T-helper 17 cell (primary cell): ENCODE measurements around the gene SNTG2. TPM values are rescaled to one million over a fixed set of nuclear protein-coding genes. Genes with fewer than 3 reads are reported as not detected.

Source experiments
- ATAC-seq: fragments of 150-1000 bp; cut with Tn5 transposase; 2 replicates; pipeline ENCODE4 v1.10.0; 2021; ENCODE audit warnings: mild to moderate bottlenecking, moderate library complexity
- DNase-seq, 3 donors: peaks; one replicate each; pipeline versions ENCODE4 v3.0.0 to v3.0.0-alpha.2; 2020 to 2021
- H3K9me3 ChIP-seq: one replicate; pipeline ENCODE4 v1.7.0; 2013; ENCODE audit warnings: low read length, mild to moderate bottlenecking; ENCODE audit not compliant: control insufficient read depth, poor library complexity, severe bottlenecking
- H3K27ac Mint-ChIP-seq: one replicate; pipeline ENCODE4 v1.8.0; 2022; ENCODE audit warnings: mild to moderate bottlenecking, moderate library complexity, mixed read lengths
- H3K27me3 Mint-ChIP-seq: one replicate; pipeline ENCODE4 v1.8.0; 2022; ENCODE audit warnings: mixed read lengths
- H3K36me3 Mint-ChIP-seq: one replicate; pipeline ENCODE4 v1.8.0; 2022; ENCODE audit warnings: low read depth, mixed read lengths
- H3K4me1 Mint-ChIP-seq: one replicate; pipeline ENCODE4 v1.8.0; 2022; ENCODE audit warnings: mild to moderate bottlenecking, mixed read lengths
- H3K4me3 Mint-ChIP-seq: one replicate; pipeline ENCODE4 v1.8.0; 2022; ENCODE audit warnings: mild to moderate bottlenecking, moderate library complexity, mixed read lengths
- total RNA-seq, 4 donors: library from RNA in 2 of 4; stranded (reverse) in 2 of 4; gene quantifications; one replicate each; pipeline ENCODE4 v1.2.3 and lab custom pipeline; 2022 to 2026

Gene SNTG2
- total RNA-seq, 2 donors from 2014 or later, result 2.0 to 6.3 TPM

GRCh38 chr2:1068241-1068640, 117.6 kb downstream of the SNTG2 start:
- H3K9me3 ChIP-seq, result no peaks in the 10 kb centered on the region
- DNase-seq, result no peak
- Mint-ChIP-seq H3K27ac (no peak overlapping the region), H3K4me1 (peaks cover 2% of the 10 kb centered on the region), H3K27me3 (peaks cover 10% of the 10 kb centered on the region), H3K36me3 (no peaks in the 10 kb centered on the region), H3K4me3 (no peak overlapping the region)
- ATAC-seq, result no peak

- no peaks in the 10 kb centered on the region for H3K36me3 Mint-ChIP-seq
- H3K9me3 ChIP-seq, result no peaks in the 10 kb centered on the region
- DNase-seq, result no peak
- H3K4me3 Mint-ChIP-seq, result no peak overlapping the region
- no peak overlapping the region for H3K27ac Mint-ChIP-seq
- H3K27me3 Mint-ChIP-seq, result peaks cover 7% of the 10 kb centered on the region
- no peaks in the 10 kb centered on the region for H3K4me1 Mint-ChIP-seq
- ATAC-seq, result no peak
Measured at GRCh38 chr2:1068822-1069221, 118.2 kb downstream of the SNTG2 start.

GRCh38 chr2:1069847-1070246, 119.2 kb downstream of the SNTG2 start:
- DNase-seq (no peak), ATAC-seq (no peak)
- H3K27me3 Mint-ChIP-seq, result peaks cover 3% of the 10 kb centered on the region
- H3K9me3 ChIP-seq, result no peaks in the 10 kb centered on the region
- H3K27ac Mint-ChIP-seq, result no peak overlapping the region
- H3K4me3 Mint-ChIP-seq, result no peak overlapping the region
- H3K4me1 Mint-ChIP-seq, result peaks cover 3% of the 10 kb centered on the region
- H3K36me3 Mint-ChIP-seq, result no peaks in the 10 kb centered on the region

- ATAC-seq, result no peak
- Mint-ChIP-seq H3K27me3 (peaks cover 2% of the 10 kb centered on the region), H3K4me3 (no peak overlapping the region), H3K36me3 (no peaks in the 10 kb centered on the region), H3K27ac (no peak overlapping the region), H3K4me1 (peaks cover 3% of the 10 kb centered on the region)
- no peaks in the 10 kb centered on the region for H3K9me3 ChIP-seq
- no peak for DNase-seq
Measured at GRCh38 chr2:1070601-1071000, 120.0 kb downstream of the SNTG2 start.

- Mint-ChIP-seq H3K4me3 (no peak overlapping the region), H3K4me1 (peaks cover 6% of the 10 kb centered on the region), H3K27ac (no peak overlapping the region), H3K27me3 (peaks cover 5% of the 10 kb centered on the region), H3K36me3 (no peaks in the 10 kb centered on the region)
- DNase-seq, result no peak
- ATAC-seq, result no peak
- H3K9me3 ChIP-seq, result no peaks in the 10 kb centered on the region
Measured at GRCh38 chr2:1071650-1072049, 121.0 kb downstream of the SNTG2 start.

GRCh38 chr2:1072250-1072649, 121.6 kb downstream of the SNTG2 start:
- Mint-ChIP-seq H3K4me3 (no peak overlapping the region), H3K27ac (no peak overlapping the region), H3K27me3 (peaks cover 5% of the 10 kb centered on the region), H3K4me1 (peaks cover 6% of the 10 kb centered on the region), H3K36me3 (no peaks in the 10 kb centered on the region)
- ATAC-seq (no peak), DNase-seq (no peak)
- H3K9me3 ChIP-seq, result no peaks in the 10 kb centered on the region

- no peak overlapping the region for H3K4me3 Mint-ChIP-seq
Measured at GRCh38 chr2:1077911-1078310, 127.3 kb downstream of the SNTG2 start.

GRCh38 chr2:1078326-1078725, 127.7 kb downstream of the SNTG2 start:
- peaks cover 9% of the 10 kb centered on the region for H3K36me3 Mint-ChIP-seq
- peaks cover 12% of the 10 kb centered on the region for H3K4me1 Mint-ChIP-seq
- H3K9me3 ChIP-seq, result no peaks in the 10 kb centered on the region
- no peak overlapping the region for H3K4me3 Mint-ChIP-seq
- DNase-seq (no peak), ATAC-seq (no peak)
- peaks cover 9% of the 10 kb centered on the region for H3K27me3 Mint-ChIP-seq
- H3K27ac Mint-ChIP-seq, result no peak overlapping the region

More at GRCh38 chr2:1077911-1078310, 127.3 kb downstream of the SNTG2 start:
- H3K4me1 Mint-ChIP-seq, result peaks cover 12% of the 10 kb centered on the region
- no peak for DNase-seq
- no peak for ATAC-seq
- H3K36me3 Mint-ChIP-seq, result peaks cover 9% of the 10 kb centered on the region
- H3K27me3 Mint-ChIP-seq, result peaks cover 9% of the 10 kb centered on the region
- H3K27ac Mint-ChIP-seq, result no peak overlapping the region
- H3K9me3 ChIP-seq, result no peaks in the 10 kb centered on the region

GRCh38 chr2:1079873-1080799, 129.5 kb downstream of the SNTG2 start:
- H3K4me3 Mint-ChIP-seq, result no peak overlapping the region
- ATAC-seq (no peak), DNase-seq (no peak)
- peaks cover 9% of the 10 kb centered on the region for H3K4me1 Mint-ChIP-seq
- peaks cover 9% of the 10 kb centered on the region for H3K27me3 Mint-ChIP-seq
- H3K36me3 Mint-ChIP-seq, result peaks cover 9% of the 10 kb centered on the region
- H3K27ac Mint-ChIP-seq, result no peak overlapping the region
- no peaks in the 10 kb centered on the region for H3K9me3 ChIP-seq

GRCh38 chr2:1081451-1082225, 131.0 kb downstream of the SNTG2 start:
- H3K27me3 Mint-ChIP-seq, result peaks cover 5% of the 10 kb centered on the region
- ATAC-seq, result no peak
- DNase-seq, result no peak
- no peaks in the 10 kb centered on the region for H3K9me3 ChIP-seq
- H3K4me3 Mint-ChIP-seq, result no peak overlapping the region
- peaks cover 9% of the 10 kb centered on the region for H3K36me3 Mint-ChIP-seq
- no peak overlapping the region for H3K27ac Mint-ChIP-seq
- peaks cover 6% of the 10 kb centered on the region for H3K4me1 Mint-ChIP-seq

GRCh38 chr2:1082456-1083205, 132.0 kb downstream of the SNTG2 start:
- H3K36me3 Mint-ChIP-seq, result peaks cover 9% of the 10 kb centered on the region
- no peak overlapping the region for H3K4me3 Mint-ChIP-seq
- peaks cover 6% of the 10 kb centered on the region for H3K4me1 Mint-ChIP-seq
- H3K27me3 Mint-ChIP-seq, result peaks cover 5% of the 10 kb centered on the region
- H3K9me3 ChIP-seq, result no peaks in the 10 kb centered on the region
- DNase-seq (no peak), ATAC-seq (no peak)
- H3K27ac Mint-ChIP-seq, result no peak overlapping the region

- Mint-ChIP-seq H3K4me3 (no peak overlapping the region), H3K27me3 (no peaks in the 10 kb centered on the region), H3K36me3 (no peaks in the 10 kb centered on the region), H3K4me1 (no peaks in the 10 kb centered on the region), H3K27ac (no peak overlapping the region)
- ATAC-seq, result no peak
- H3K9me3 ChIP-seq, result no peaks in the 10 kb centered on the region
- no peak for DNase-seq
Measured at GRCh38 chr2:1088192-1088860, 137.7 kb downstream of the SNTG2 start.
